Glutamatergic neuron (in vitro differentiated cells): ENCODE results near the gene NSUN4. TPM values are rescaled to one million over a fixed set of nuclear protein-coding genes. Genes with fewer than 3 reads are reported as not detected.
A peak's percentile ranks its signal among the peaks of the same experiment; 100 is the strongest.

Experiments
- DNase-seq: peaks from one replicate; pipeline ENCODE4 v3.0.0; 2022
- H3K27ac Mint-ChIP-seq: one replicate; pipeline ENCODE4 v1.8.0; 2020; ENCODE audit warnings: mild to moderate bottlenecking, mixed read lengths, inconsistent platforms; ENCODE audit not compliant: unreplicated experiment
- H3K27me3 Mint-ChIP-seq: one replicate; pipeline ENCODE4 v1.8.0; 2020; ENCODE audit warnings: mild to moderate bottlenecking, moderate library complexity, mixed read lengths, inconsistent platforms; ENCODE audit not compliant: unreplicated experiment
- H3K36me3 Mint-ChIP-seq: one replicate; pipeline ENCODE4 v1.8.0; 2020; ENCODE audit warnings: mild to moderate bottlenecking, mixed read lengths, inconsistent platforms; ENCODE audit not compliant: unreplicated experiment
- H3K4me1 Mint-ChIP-seq: one replicate; pipeline ENCODE4 v1.8.0; 2020; ENCODE audit warnings: mild to moderate bottlenecking, low read depth, mixed read lengths, inconsistent platforms; ENCODE audit not compliant: unreplicated experiment
- H3K4me3 Mint-ChIP-seq: one replicate; pipeline ENCODE4 v1.8.0; 2020; ENCODE audit warnings: mild to moderate bottlenecking, mixed read lengths, inconsistent platforms; ENCODE audit not compliant: unreplicated experiment
- H3K9me3 Mint-ChIP-seq: one replicate; pipeline ENCODE4 v1.8.0; 2020; ENCODE audit warnings: mild to moderate bottlenecking, moderate library complexity, mixed read lengths, inconsistent platforms; ENCODE audit not compliant: unreplicated experiment
- total RNA-seq: library from RNA; stranded (reverse); fragmentation: NEBNext Ultra II Directional; extraction: Animal tissue kit (Norgen Biotek cat#: 25700); gene quantifications from one replicate; pipeline ENCODE4 v1.2.1, GENCODE V29; 2021; ENCODE audit not compliant: unreplicated experiment
- TF ChIP-seq, protein P1 (sequence below): fragments of 200-600 bp; sonication (generic); IDR thresholded peaks from one replicate; pipeline ENCODE4 v1.5.0; 2021; ENCODE audit not compliant: partially characterized antibody, unreplicated experiment

Gene NSUN4
- total RNA-seq, 1 donor from 2014 or later = 20.2 TPM

DNA sequence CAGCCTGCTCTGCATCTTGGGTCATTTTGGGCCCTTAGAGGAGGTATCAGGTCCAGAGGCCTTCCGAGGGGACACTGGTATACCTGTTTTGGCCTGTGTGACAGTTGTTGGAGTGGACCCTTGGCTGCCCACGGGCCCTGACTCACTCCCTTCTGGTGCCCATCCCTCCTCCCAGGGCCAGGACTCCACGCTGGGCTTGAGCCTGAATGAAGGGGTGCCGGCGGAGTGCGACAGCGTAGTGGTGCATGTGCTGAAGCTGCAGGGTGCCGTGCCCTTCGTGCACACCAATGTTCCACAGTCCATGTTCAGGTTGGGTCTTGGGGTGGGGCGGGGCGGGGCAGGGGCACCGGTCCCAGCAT lies 64.6 kb downstream of the NSUN4 start:
- Mint-ChIP-seq H3K27me3 (peaks cover 6% of the 10 kb centered on the region), H3K36me3 (no peaks in the 10 kb centered on the region), H3K9me3 (no peaks in the 10 kb centered on the region), H3K4me3 (no peak overlapping the region), H3K4me1 (peaks cover 2% of the 10 kb centered on the region), H3K27ac (no peak overlapping the region)
- TF ChIP-seq, protein P1, sequence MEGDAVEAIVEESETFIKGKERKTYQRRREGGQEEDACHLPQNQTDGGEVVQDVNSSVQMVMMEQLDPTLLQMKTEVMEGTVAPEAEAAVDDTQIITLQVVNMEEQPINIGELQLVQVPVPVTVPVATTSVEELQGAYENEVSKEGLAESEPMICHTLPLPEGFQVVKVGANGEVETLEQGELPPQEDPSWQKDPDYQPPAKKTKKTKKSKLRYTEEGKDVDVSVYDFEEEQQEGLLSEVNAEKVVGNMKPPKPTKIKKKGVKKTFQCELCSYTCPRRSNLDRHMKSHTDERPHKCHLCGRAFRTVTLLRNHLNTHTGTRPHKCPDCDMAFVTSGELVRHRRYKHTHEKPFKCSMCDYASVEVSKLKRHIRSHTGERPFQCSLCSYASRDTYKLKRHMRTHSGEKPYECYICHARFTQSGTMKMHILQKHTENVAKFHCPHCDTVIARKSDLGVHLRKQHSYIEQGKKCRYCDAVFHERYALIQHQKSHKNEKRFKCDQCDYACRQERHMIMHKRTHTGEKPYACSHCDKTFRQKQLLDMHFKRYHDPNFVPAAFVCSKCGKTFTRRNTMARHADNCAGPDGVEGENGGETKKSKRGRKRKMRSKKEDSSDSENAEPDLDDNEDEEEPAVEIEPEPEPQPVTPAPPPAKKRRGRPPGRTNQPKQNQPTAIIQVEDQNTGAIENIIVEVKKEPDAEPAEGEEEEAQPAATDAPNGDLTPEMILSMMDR = no peak
- no peak for DNase-seq

DNA sequence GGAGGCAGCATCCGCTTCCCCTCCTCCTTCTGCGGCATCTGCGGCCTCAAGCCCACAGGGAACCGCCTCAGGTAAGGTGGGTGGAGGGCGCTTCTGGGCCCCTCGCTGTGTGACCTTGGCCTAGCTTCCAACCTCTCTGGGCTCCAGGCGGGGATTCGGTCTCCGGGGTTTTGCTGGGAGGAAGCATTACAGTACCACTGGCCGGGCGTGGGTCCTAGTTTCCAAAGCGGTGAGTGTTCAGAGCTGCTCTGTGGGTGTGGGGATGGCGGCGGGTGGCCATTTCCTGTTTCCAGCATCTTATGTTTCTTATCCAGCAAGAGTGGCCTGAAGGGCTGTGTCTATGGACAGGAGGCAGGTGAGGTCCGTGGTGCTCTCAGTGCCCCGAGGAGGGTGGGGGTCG lies 65.1 kb downstream of the NSUN4 start:
- Mint-ChIP-seq H3K4me1 (peaks cover 2% of the 10 kb centered on the region), H3K4me3 (no peak overlapping the region), H3K27ac (no peak overlapping the region), H3K36me3 (no peaks in the 10 kb centered on the region), H3K9me3 (no peaks in the 10 kb centered on the region), H3K27me3 (peaks cover 4% of the 10 kb centered on the region)
- TF ChIP-seq, protein P1 = no peak
- no peak for DNase-seq

DNA sequence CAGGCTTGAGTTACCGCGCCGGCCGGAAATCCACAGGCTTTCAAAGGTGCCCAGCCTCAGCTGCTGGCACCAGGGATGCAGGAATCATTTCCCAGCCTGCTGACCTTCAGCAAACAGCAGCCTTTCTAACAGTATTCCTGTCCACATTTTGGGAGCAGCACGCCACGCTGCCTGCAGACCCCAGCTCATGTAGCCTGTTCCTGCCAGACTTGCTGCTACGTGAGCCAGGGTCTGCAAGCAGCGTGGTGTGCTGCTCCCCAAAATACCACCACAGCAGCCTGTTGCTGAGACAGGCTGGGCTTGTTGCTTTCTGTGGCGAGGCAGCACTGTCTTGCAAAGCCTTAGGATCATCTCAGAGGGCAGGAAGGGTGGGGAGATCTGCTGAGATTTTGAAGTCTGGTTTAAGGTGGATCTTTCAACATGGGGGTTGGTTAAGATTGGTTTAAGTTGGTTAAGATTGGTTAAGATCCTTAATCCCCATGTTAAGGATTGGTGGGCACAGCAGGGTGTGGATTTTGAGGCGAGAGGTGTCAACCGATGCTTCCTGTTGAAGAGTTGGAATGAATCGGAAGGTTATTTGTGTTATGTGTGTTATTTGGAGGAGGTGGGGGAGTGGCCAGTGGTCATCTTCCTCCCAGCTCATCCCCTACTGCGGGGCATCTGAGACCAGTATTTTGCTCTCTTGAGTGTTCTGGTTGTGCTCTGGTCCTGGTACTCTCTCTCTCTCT lies 66.4 kb downstream of the NSUN4 start:
- TF ChIP-seq, protein P1 = no peak
- Mint-ChIP-seq H3K4me1 (peaks cover 2% of the 10 kb centered on the region), H3K4me3 (peak overlapping the region; percentile 16), H3K9me3 (no peaks in the 10 kb centered on the region), H3K36me3 (no peaks in the 10 kb centered on the region), H3K27me3 (peaks cover 4% of the 10 kb centered on the region), H3K27ac (no peak overlapping the region)
- no peak for DNase-seq

DNA sequence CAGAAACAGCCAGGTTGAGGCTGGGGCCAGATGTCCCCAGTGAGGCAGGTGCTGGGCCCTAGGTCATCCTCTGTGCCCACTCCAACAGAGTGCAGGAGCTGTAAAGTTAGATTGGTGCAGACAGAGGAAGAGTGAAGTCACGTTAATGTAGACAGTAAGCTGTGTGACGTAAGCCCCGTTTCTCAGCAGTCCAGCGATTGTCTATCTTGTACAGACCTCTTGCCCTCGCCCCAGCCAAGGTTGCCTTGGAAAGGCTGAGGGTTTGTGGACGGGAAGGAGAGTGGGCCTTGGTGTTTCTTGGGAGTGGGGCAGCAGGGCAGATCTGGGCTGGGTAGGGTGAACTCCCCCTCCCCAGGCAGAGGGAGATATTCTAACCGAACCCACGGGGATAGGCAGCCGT lies 67.0 kb downstream of the NSUN4 start:
- Mint-ChIP-seq H3K27ac (no peak overlapping the region), H3K4me1 (peaks cover 2% of the 10 kb centered on the region), H3K9me3 (no peaks in the 10 kb centered on the region), H3K36me3 (no peaks in the 10 kb centered on the region), H3K4me3 (no peak overlapping the region), H3K27me3 (peaks cover 6% of the 10 kb centered on the region)
- no peak for DNase-seq
- TF ChIP-seq, protein P1 = no peak

DNA sequence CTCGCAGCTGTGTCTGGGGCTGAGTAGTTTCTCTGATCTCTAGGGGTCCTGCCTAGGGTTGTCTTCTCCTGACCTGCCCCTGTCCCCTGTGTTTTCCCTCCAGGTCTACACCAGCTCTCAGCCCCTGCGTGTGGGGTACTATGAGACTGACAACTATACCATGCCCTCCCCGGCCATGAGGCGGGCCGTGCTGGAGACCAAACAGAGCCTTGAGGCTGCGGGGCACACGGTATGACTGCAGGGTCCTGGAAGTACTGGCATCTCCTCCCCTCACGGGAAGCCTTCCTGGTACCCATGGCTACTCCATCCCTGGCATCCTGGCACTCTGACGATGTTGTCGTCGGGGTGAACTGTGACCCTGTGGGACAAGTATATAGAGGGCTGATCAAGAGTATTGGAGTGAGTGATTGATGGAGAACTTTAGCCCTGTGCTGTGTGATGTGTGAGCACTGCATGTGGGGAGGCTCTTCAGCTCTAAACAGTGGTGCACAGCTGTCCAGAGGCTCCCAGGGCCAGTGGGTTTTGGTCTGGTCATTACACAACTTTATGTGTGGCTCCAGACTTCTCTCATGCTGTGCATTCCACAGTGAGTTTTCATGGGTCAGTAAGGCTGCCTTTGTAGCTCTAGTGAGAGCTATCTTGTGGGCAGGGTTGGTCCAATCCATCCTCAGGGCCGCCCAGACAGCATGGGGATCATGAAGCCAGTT lies 67.9 kb downstream of the NSUN4 start:
- H3K9me3 Mint-ChIP-seq = no peaks in the 10 kb centered on the region
- H3K27ac Mint-ChIP-seq = no peak overlapping the region
- TF ChIP-seq, protein P1 = no peak
- no peak for DNase-seq
- H3K4me3 Mint-ChIP-seq = no peak overlapping the region
- peaks cover 2% of the 10 kb centered on the region for H3K4me1 Mint-ChIP-seq
- peaks cover 6% of the 10 kb centered on the region for H3K27me3 Mint-ChIP-seq
- H3K36me3 Mint-ChIP-seq = no peaks in the 10 kb centered on the region
